CD4-positive, alpha-beta T cell treated with Interleukin-6 for 4 hours (primary cell): ENCODE measurements around the gene PEX19.
A peak's percentile ranks its signal among the peaks of the same experiment; 100 is the strongest.

ENCODE experiments used
- DNase-seq: peaks from one replicate; pipeline ENCODE4 v3.0.0-alpha.2; 2020; ENCODE audit warnings: mixed read lengths

Gene PEX19

GRCh38 chr1:160277330-160277729 is 7.6 kb downstream of the PEX19 start:
- no peak for DNase-seq

DNA sequence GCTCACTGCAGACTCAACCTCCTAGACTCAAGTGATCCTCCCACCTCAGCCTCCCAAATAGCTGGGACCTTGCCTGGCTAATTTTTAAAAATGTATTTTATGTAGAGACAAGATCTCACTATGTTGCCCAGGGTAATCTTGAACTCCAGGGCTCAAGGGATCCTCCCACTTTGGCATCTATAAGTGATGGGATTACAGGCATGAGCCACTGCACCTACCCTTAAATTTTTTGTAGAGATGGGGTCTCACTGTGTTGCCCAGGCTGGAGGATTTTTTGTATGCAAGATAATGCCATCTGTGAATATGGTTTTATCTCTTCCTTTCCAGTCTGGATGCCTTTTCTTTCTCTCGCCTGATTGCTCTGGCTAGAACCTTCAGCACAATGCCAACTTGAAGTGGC is 13.9 kb downstream of the PEX19 start:
- DNase-seq, result no peak

GRCh38 chr1:160267284-160267991 is 17.5 kb downstream of the PEX19 start:
- DNase-seq, result no peak

DNA sequence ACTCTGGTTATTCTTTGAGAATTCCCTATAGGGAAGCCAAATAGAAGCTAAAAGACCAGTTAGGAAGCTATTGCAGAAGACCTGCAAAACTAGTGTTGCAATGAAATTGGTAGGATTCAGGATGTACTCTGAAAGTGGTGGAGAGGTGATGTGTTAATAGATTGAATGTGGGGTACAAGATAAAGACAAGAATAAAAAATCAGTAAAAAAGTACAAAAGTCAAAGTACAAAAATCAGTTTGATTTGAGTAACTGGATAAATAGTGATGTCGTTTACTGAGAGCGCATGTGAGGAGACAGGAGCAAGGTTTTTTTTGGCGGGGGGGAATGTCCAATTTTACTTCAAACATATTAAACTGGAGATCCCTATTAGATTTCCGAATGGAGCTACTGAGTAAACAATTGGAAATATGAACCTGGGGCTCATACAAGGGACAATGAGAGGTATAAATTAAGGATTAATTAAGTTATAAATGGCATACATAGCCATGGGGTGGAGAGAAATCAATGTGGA is 20.1 kb downstream of the PEX19 start:
- no peak for DNase-seq

DNA sequence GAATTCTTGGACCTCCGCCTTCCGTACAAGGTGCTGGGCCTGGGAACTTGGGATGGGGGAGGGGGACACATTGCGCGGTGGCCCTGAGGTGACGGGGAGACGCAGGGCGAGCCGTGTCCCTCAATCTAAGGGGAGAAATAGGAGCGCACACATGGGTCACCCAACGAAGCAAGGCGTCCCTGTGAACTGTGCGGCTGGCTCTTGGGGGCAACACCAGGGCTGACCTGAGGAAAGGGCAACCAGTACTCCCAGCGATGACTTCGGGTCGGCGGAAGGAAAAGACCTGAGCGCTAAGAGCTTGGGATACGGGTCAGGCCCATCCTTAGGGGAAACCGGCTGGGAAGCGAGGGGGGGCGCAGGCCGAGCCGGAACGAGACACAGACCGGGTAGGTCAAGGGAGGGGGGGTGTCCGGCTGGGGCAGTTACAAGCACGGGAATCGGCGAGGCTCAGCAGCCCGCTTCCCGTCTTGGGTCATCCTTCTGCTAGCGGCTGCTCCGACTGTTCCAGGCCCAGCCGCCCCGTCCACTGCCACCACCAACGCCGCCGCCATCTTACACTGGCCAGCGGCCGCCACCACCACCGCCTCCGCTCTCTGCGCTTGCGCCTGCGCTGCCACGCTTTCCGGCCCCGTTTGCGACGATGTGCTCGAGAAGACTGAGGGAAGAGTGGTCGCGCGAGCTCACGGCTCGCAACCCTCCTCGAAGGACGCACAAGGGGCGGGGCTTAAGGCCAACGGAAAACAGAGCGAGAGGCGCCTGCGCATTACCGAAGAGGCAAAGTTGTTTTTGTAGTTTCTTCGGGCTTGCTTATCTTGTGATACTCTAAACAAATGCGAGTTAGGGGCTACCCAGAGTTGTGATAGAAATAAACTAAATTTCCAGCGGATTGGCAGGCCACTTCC is 22.8 kb downstream of the PEX19 start, which contains the start of gene DCAF8:
TSS of gene DCAF8 (minus strand) at position 657 of the 902 bp plus-strand sequence. CDS start 18,541 bp downstream, outside the sequence.
- peak; percentile 99 for DNase-seq

- DNase-seq, result peak; percentile 75
Measured at GRCh38 chr1:160261556-160261892, 23.4 kb downstream of the PEX19 start.

DNA sequence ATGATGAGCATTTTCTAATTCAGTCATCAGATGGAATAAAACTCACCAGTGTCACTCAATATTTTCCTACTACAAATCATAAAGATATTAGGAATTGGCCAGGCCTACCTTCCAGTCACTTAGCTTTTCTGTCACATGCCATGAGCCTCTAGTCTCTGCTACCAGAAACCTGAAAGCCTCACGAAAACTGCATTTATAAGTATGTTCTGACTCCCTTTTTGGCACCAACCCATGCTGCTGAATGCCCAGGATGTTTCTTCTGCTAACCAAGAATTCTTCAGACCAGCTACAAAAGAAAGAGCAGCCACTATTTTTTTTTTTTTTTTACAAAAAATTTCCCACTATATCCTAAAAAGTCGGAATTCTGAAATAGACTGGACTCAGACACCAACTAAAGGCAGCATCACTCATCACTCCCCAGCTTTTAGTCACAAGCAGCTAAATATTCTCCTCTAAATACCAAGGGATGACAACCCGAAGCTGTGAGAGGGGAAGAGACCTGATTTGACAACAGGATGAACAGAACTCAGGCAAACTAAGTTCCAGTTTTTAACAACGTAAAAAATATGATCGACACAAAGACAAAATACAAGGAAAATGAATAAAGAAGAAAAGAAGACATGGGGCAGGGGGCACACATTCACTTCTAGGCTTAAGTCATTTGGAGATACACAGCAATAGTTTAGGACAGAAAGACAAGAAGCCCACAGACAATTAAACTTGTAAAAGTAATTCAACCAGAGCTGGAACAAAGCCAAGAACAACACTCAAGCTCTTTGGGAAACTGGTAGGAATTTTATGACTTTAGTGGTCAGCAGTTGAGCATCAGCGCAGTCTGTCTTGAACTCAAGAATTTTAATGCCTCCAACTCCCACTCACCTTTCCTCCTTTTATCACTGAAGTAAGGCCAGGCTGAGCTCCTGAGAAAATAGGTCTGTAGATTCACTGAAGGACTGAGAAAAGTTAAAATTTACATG is 24.2 kb downstream of the PEX19 start:
- DNase-seq, result no peak

- DNase-seq, result no peak
Measured at GRCh38 chr1:160258177-160258798, 26.6 kb downstream of the PEX19 start.

DNA sequence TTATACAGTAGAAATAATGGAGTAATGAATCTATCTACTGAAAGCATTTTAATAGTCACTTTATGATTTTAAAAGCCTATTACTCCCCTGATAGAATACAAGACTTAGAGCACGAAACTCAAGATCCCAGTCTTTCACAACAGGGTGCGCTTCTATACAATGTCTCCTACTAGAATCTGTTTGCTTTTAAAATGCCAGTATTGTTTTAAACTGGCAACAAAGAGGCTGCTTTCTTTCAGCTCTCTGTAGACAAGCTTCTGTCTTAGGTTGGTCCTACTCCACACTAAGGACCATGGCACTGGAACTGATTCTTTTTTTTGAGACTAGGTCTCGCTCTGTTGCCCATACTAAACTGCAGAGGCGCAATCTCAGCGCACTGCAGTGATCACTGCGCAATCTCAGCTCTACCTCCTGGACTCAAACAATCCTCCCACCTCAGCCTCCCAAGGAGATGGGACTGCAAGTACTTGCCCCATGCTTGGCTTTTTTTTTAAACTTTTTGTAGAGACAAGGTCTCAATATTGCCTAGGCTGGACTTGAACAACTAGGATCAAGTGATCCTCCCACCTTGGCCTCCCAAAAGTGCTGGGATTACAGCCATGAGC is 27.4 kb downstream of the PEX19 start:
- no peak for DNase-seq

DNA sequence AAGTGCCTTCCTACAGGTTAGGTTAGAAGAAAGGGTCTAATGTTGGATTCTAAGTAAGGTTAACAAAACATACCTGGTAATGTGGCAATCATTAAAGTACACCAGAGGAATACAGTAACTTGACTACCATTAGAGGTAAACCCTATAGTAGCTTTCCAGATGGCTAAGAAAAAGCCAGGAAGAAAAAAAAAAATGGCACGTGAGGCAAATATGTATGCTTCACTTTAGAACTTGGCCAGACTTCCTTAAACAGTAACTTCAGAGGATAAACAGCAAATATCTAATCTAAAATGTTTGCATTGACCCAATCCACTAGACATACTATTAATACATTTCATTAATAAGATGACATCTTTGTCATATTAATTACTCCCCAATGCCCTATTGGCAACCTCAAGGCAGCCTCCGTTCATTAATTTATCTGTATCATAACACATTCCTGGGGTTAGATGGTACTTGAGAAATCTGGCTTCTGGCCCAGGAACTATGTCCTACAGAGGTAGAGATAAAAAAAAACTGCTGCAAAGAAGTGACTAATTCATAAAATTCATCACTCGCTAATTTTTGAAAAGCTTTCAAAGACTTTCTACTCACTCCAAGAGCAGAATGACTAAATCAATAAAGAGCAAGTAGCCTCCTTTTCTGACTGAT is 28.4 kb downstream of the PEX19 start:
- DNase-seq, result no peak

DNA sequence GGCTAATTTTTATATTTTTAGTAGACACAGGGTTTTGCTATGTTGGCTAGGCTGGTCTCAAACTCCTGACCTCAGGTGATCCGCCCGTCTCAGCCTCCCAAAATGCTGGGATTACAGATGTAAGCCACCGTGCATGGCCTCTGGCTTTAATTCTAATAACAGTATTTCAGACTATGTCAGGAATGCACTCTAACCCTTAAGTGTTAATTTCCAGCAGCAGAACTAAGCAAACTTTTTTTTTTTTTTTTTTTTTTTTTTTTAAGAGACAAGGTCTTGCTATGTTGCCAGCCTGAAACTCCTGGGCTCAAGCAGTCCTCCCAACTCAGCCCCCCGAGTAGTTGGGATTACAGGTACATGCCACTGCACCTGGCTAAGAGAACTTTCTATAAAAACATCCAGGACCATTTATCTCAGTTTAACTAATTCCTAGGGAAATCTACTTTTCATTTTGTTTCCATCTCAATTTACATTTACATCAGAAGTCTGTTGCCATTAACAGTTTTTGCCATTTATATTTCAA is 29.1 kb downstream of the PEX19 start:
- DNase-seq, result no peak

DNA sequence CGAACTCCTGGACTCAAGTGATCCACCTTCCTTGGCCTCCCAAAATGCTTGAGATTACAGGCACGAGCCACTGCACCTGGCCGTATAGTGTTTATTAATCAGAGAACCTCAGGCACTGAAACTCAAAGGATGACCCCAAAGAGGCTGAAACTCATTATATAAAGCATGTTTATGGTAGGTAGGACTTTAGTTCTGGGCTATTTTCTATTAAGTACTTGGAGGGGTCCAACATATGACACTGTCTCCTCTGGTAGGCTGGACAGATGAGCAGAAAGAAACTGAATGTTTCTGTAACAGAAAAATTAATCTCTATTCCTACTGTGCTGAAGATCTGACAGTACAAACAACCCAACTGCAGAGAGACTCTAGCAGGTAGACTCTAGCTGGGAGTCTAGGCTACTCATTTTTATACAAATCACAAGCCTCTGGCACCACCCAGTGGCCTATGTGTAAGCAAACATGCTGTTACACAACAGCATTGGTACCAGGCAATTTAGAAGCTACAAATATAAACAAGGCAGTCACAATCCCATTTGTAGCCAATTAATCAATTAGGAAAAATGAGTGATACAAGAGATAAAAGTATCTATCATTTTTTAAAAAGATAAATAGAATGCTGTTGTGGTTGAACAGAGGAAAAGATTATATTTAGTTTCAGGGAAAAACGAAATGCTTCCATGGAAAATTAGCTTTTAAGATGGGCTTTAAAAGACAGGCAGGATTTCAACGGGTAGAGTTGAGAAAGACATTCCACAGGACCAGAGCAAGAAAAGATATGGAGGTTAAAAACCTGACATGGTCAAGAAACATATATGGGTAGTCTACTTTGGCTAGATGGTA is 33.0 kb downstream of the PEX19 start:
- peak; percentile 67 for DNase-seq

GRCh38 chr1:160251011-160251410 is 33.9 kb downstream of the PEX19 start:
- DNase-seq, result no peak

- no peak for DNase-seq
Measured at GRCh38 chr1:160247053-160247452, 37.9 kb downstream of the PEX19 start.

- no peak for DNase-seq
Measured at GRCh38 chr1:160245434-160245833, 39.5 kb downstream of the PEX19 start.

GRCh38 chr1:160244209-160244608 is 40.7 kb downstream of the PEX19 start:
- no peak for DNase-seq

DNA sequence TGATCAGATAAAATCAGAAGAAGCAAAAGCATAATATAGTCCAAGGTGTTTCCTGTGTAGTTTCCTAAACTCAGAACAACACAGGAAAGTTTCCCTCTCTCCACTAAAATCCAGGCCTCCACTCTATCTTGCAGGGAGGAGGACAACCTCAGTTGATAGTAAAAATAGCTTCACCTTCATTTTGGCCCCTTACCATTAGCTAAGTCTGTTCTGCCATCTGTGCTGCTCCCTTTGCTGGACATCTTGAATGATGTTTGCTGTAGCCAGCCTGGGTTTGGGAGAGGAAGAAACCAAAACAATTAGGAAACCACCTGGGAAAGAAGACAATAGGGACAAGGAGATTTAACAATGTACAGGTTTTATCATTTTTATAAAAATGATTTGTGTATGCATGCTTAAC is 41.2 kb downstream of the PEX19 start:
- no peak for DNase-seq

- no peak for DNase-seq
Measured at GRCh38 chr1:160239582-160240299, 45.2 kb downstream of the PEX19 start.

GRCh38 chr1:160238408-160238807 is 46.5 kb downstream of the PEX19 start:
- no peak for DNase-seq
